Fibroblast of skin of left quadriceps (primary cell): ENCODE data around the gene MRPL28.
A peak's percentile ranks its signal among the peaks of the same experiment; 100 is the strongest.
"Not testable (repeated sequence)": the region's sequence is repeated elsewhere in the genome, so short reads cannot be mapped to it uniquely, and the experiment has no call there.

ENCODE experiments used
- DNase-seq, 2 experiments: peaks; one replicate each; pipeline ENCODE4 v3.0.0-alpha.2; 2013; ENCODE audit warnings: low read depth in 2 of 2

The MRPL28 gene

DNA sequence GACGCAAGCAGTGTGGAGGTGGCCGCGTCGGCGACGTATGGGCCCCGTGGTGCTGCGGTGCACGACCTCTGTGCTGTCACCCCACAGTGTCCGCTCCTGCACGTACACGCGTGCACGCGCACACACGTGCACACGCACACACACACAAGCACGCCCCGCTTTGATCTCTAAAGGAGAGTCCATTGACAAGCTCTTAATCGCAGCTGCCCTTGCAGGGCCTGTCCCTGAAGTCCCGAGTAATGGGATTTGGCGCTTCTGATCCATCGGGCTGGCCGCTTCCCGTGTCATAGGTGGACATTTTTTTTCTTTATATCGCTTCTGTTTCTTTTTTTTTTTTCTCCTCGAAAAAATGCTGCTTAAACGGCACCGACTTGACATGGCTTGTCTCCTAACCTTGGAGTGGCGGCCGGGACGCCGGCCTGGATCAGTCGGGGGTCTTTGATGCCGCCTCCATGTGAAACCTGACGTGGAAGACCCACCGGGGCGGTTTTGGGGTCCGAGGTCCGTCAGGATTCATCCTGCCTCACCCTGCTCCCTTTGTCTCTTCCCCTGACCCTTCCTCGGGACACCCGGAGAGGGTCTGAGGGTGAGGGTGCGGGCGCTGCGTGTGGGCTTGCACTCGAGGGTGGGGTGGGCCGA lies 9.5 kb downstream of the MRPL28 start:
- DNase-seq: no peak

DNA sequence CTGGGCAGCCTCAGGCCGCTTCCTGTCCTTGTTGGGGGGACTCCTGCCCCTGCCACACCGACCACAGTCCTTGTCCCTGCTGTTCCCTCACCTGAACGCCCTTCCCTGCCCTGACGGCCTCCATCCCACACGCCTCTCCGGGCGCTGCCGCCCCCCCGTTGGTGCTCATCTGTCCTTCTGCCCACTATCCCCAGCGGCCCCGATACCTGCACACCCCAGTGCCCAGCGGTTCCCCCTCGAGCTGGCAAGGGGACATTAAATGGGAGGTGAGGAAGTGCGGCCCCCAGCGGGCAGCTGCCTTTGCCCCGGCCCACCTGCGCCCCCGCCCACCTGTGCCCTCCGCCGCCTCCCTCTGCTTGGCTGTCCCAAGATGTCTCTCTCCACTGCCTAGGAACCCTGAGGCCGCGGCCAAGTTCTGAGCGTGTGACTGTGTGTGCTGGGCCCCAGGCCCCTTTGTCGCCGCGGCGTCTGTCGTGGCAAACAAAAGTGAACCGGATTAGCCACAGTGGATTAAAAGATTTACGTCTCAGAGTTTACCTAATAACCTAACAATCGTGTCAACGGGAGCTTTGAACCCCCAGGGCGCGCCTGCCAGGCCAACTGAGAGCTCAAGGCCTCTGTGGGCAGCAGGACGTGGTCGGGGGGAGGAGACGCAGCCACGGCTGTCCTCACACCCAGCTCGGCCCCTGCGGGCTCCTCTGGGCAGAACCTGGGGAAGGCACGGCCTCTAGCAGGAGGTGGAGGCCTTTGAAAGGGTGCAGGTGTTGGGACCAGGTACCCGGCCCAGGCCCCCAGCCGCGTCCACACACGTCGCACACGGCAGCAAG lies 10.3 kb downstream of the MRPL28 start:
- DNase-seq: no peak

DNA sequence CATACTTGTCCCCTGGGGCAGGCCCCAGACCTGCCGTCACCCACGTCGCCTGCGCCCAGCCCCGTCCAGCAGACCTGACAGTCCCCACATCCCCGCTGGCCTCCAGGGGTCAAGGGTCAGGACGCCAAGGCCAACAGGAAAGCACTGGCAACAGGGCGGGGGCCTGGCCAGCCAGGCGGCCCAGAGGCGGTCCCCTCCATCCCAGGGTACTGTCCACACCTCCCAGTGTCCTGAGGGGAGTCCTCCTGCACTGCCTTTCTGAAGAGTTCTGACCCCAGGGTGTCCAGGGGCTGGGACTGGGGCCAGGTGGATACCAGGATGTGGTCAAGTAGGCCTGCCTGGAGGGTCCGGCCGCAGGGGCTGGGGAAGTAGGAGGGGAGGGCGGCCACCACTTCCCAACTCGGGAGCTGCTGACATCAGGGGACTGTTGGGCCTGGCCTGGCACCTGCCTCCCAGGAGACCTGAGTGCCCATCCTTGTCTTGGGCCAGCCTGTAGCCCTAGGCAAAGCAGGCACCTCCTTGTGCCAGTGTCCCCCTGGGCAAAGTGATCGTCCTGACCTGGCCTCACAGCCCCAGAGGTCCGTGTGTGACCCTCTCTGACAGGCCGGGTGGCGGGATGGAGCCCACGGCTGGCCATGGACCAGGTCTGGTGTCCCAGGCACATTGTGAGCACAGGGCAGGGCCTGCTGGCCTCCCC lies 11.1 kb downstream of the MRPL28 start:
- no peak for DNase-seq

DNA sequence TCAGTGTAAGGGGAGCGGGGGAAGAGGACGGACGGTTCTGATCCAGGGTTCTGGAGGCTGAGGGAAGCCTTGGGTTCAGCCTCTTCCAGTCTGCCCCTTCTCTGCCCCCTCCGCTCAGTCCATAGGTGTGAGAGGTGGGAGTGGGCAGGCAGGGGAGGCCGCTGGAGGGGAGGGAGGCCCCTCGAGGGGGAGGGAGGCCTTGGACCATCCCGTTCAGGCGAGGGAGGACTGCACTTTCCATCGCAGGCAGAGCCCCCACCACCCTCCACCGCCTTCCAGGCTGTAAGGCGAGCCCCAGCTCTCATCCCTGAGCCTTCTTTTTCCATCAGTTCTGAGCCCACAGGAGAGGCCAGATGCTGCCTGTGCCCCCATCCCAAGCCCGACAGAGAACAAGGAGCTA lies 13.6 kb downstream of the MRPL28 start:
- no peak for DNase-seq

DNA sequence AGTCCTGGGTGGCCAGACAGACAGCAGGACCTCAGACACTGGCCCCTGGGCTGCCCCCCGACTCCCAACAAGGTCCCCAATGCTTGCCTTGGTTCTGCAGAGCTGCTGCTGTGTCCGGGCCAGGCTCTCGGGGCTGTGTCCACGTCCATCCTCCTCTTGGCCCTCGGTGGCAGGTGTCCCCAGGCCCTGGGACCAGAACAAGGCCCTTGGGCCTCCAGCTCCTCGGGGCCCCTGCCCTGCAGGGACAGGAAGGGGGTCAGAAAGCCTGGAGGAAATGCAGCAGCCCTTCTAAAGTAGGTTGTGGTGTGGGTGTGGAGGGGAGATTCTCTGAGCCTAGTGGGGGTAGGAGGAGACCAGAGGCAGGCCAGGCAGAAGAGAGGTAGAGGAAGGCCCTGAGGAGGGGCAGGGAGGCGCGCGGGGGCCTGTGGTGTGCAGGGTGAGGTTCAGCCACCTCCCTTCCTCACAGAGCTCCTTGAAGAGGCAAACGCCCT lies 15.3 kb downstream of the MRPL28 start:
- no peak for DNase-seq

DNA sequence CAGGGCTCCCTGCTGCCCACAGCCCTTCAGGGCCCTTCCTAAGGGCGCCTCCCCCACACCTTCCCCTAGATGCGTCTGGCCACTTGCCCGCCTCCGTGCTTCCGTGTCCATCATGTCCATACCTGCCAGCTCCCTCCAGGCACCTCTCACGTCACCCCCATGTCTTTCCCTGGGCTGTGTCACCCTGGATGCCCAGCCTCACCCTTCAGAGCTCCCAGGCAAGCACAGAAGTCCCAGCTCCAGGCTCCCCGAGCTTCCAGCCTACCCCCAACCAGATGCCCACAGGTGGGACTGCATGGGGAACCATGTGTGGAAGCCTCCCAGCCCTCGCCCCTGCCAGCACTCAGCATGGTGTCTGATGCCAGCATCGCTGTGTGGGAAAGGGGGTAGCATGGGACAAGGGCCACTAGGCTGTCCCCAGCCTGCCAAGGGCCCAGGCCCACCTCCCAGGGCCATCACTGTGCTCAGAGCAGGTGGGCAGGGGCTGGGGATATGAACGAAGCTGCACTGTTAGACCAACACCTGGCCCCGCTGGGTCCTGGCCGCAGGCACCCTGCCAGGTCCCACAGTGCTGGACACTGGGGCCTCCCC lies 16.0 kb downstream of the MRPL28 start:
- DNase-seq: no peak

DNA sequence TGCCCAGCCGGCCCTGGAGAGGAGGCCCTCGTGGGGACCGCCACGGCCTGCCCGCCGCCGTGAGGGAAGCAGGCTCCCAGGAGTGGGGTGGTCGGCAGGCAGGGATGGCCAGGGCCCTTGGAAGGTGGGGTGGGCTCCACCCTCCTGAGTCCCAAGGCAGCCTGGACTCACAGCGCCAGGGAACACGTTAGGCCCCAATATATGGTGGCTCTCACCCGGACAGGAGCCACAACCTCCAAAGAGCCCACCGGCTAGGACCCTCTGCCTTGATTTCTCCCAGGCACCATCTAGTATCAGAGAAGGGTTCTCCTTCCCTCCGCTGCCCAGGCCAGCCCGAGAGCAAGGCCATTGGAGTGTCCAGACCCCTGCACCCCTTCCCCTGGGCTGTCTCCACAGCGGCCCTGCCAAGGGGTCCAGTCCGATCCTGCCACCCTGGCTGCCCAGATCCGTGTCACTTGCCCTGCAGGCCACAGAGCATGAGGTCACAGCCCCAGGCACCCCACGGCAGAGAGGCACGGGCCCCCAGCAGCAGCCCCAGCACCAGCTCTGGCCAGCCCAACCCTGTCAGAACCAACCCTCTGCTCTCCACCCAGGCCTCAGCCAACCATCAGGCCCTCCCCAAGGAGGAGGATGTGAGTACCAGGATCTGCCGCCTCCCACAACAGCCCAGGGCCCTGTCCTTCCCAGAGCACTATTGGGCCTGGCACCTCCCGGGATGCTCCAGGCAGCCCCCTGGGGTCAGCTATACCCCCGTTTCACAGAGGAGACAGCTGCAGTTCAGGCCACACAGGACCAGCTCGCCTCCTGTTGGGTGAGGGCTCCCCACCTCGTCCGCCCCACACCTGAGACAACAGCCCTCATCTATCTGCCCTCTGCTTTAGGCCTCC lies 16.7 kb downstream of the MRPL28 start:
- no peak for DNase-seq

DNA sequence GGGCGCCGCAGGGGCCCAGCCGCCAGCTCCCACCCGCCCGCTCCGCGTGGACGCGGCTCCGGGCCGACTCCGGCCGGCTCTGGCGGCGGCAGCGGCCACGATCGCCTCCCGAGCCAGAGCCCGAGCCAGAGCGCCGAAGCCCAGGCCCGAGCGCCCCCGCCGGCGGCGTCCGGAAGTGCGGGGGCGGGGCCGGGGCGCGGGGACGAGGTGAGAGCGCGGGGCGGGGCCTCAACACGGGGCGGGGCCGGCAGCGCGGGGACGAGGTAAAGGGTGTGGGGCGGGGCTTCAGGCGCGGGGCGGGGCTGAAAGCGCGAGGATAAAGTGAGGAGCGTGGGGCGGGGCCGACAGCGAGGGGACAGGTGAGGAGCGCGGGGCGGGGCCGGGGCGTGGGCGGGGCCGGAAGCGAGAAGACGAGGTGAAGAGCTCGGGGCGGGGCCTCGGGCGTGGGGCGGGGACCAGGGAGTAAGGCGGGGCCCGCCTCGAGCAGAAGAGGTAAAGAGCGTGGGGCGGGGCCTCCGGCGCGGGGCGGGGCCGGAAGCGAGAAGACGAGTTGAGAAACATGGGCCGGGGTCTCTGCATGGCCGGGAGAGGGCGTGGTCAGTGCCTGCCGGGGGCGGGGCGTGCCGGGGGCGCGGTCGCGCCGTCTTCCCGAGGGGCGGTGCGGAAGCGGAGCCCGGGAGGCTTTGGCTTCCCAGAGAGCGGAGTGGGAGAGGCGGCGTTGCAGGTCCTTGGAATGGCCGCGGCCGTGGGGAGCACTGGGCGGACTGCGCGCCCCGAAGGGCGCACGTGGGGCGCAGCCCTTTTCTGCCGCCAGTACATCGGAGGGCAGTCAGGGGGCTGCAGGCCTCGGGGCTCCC lies 17.6 kb downstream of the MRPL28 start, which contains the start of gene AXIN1:
TSS of gene AXIN1 (minus strand) at position 177 of the 857 bp plus-strand sequence. CDS start 5,698 bp downstream, outside the sequence.
- DNase-seq: peak; percentile 85

DNA sequence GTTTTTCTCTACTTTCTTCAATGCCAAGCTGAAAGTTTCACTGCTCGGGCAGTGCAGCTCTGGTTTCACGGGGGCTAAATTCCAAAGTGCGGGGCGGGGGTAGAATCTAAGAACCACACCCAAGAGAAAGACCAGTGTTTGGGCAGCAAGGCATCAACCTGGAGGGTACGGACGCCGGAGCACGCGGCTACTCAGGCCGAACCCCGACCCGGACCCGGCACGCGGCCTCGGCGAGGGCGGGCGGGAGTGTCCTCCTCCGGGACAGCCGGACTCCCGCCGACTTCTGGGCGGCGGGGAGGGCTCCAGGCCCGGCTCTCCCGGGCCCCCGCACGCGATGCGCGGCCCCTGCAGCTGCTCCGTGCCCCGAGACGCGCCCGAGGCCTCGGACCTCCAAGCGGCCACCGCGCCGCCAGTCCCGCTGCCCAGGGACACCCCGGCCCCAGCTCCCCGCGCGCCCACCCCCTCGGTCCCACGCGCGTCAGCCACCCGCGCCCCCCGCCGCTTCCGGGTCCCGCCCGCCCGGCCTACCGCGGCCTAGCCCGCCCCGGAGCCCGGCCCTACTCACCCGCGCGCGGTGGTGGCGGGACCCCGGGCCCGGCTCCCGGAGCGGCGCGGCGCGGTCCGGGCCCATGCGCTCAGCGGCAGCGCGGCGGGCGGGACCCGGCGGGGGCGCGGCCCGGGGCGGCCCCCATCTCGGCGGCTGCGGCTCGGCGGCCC lies 18.4 kb downstream of the MRPL28 start:
- no peak for DNase-seq

DNA sequence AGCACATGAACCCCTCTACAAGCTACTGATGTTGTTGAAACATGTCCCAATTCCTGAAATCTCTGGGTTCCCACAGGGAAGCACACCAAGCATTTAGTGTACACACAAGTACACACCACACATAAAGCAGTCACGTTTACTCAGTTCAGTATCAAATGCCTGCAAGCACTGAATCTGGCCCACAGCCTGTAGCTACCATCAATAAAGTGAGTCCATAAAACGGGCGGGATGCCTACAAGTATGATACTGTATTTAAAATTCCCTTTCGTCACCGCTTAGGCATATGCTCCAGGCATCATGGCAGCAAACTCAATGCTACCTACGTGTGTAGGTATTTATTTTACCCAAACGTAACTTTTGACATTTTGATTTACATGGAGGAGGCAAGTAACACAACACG lies 20.1 kb downstream of the MRPL28 start:
- DNase-seq: no peak

DNA sequence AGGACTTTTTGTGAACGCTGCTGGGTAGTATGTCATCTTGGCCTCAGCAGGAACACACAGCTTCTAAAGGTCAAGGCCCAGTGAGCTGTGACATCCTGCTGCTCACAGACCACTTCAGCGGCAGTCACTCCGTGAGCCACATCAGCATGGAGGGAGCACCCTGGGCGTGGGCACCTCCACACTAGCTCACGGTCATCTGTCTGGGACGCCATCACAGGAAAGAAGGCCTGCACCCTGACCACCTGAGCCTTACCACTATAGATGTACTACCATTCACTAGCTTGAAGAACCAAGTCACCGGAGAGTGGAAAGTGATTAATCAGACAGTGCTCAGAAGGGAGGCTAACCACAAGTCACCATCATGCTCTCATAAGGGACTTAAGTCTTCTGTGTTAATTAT lies 21.1 kb downstream of the MRPL28 start:
- no peak for DNase-seq

DNA sequence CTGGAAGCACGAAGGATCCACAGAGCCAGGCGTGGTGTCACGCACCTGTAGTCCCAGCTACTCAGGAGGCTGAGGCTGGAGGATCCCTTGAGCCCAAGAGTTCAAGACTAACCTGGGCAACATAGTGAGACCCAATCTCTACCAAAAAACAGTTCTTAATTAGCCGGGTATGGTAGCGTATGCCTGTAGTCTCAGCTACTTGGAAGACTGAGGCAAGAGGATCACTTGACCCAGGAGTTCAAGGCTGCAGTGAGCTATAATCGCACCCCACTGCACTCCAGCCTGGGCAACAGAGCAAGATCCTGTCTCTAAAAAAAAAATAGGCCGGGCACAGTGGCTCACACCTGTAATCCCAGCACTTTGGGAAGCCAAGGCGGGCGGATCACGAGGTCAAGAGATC lies 21.8 kb downstream of the MRPL28 start:
- not testable (repeated sequence) for DNase-seq

DNA sequence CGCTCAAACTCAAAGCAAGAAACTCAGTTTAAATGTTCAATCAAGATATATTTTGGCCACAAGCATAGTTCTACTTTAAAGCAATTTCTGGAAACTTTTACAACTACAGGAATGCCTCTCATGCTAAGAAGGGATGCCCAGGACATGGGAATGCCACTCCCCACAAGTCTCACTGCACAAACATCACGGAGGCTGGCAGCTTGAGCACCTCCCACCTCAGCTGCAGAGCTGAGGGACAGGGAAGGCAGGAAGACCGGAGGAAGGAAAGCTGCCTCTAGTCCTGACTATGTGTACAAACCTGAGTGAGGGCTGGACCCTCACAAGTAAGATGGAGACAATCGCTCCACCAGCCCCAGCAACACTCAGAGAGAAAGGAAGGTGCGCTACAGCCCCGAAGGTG lies 23.1 kb downstream of the MRPL28 start:
- no peak for DNase-seq

DNA sequence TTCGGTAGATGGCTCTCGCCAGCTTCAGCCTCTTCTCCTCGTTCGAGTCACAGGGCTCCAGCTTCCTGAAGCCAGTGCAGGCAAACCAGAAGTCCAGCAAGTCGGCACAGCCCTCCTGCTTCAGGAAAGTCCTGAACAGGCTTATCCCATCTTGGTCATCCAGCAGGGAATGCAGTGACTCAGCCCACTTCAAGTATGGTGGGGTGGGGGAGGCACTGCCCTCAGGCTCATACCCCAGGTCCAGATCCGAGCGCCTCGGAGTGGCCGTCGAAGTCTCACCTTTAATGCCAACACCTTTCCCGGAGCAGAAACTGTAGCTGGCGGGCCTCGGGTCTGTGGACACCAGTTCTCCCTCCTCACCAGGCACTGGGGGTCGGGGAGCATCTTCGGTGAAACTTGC lies 23.8 kb downstream of the MRPL28 start:
- no peak for DNase-seq

DNA sequence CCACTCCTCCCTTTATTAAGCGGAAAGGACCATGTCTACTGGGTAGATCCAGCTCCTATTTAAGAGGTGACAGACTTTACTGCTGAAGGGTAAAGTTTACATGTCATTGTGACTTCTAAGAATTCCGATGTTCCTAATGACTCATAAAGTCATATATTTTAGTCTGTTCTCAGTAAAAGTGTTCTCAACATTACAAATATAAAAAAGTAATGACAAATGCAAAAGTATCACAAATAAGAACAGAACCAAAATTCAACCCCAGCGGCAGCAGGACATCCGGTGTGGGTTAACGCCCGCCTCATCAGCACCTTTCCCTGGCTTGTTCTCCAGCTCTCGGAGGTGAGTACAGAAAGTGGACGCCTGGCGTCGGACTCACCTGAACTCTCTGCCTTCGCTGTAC lies 24.6 kb downstream of the MRPL28 start:
- DNase-seq: no peak

DNA sequence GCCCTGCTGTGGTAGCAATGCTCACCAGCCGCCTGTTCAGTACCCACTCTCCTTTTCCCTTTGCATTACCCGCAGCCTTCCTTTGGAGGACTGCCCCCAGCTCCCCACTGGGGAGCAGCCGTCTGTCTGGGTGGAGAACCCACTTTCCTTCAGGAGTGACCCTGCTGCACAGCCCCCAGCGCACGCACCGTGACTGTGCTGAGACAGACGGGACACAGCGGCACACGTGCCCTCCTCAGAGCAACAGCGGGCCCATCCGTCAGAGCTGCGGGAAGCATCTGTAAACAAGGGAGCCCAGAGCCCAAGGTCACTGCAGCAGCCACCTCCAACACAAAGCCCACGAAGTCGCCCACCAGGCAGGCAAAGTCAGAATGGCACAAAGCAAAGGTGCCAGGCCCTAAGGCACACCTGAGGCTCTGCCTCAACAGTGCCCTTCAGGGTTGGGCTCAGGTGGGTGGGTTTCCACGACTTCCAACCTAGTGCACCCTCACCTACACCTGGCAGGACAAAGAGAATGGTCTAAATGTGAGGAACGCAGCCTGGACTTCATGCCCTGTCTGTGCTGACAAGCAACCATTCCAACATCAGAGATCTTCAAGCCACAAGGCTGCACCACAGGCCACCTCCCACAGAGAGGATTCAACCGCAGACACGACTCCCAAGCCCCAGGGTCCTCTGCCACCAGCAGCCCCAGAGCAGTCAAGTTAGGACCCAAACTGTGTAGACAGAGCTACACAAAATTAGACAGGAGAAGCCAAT lies 27.7 kb downstream of the MRPL28 start:
- DNase-seq: no peak

DNA sequence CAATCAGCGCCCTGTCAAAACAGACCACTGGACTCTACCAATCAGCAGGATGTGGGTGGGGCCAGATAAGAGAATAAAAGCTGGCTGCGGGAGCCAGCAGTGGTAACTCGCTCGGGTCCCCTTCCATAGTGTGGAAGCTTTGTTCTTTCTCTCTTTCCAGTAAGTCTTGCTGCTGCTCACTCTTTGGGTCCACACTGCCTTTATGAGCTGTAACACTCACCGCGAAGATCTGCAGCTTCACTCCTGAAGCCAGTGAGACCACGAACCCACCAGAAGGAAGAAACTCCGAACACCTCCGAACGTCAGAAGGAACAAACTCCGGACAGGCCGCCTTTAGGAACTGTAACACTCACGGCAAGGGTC lies 28.4 kb downstream of the MRPL28 start:
- not testable (repeated sequence) for DNase-seq

DNA sequence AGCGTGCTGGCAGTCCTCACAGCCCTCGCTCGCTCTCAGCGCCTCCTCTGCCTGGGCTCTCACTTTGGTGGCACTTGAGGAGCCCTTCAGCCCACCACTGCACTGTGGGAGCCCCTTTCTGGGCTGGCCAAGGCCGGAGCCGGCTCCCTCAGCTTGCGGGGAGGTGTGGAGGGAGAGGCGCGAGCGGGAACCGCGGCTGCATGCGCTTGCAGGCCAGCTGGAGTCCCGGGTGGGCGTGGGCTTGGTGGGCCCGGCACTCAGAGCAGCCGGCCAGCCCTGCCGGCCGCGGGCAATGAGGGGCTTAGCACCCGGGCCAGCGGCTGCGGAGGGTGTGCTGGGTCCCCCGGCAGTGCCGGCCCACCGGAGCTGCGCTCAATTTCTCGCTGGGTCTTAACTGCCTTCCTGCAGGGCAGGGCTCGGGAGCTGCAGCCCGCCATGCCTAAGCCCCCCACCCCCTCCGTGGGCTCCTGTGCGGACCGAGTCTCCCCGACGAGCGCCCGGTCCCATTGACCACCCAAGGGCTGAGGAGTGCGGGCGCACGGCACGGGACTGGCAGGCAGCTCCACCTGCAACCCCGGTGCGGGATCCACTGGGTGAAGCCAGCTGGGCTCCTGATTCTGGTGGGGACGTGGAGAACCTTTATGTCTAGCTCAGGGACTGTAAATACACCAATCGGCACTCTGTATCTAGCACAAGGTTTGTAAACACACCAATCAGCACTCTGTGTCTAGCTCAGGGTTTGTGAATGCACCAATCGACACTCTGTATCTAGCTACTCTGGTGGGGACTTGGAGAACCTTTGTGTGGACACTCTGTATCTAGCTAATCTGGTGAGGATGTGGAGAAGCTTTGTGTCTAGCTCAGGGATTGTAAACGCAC lies 29.0 kb downstream of the MRPL28 start:
- DNase-seq: not testable (repeated sequence)
